ENCODE measurements around the gene WDR70. TPM values are rescaled to one million over a fixed set of nuclear protein-coding genes. Genes with fewer than 3 reads are reported as not detected.

WDR70 gene
- total RNA-seq, 1 experiment from 2014 or later, result 78.2 TPM

DNA sequence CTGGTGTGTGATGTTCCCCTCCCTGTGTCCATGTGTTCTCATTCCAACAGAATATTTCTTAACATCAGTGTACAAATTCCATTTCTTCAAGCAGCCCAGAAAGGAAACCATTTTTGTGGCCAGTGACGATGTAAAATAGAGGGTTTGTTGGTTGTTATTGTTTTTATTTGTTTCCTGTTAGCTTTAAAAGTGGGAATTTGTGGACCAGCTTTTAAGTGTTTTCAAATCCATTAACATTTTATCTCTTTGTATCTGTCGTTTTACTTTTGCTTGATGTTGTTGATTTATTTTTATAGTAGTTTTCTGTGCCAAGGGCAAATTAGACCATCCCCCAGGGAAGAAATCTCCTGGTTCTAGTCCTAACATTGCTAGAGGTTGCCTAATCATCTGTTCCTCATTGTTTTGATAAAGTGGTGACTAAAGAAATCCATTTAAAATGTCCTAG lies 360.7 kb downstream of the WDR70 start:
- no peak overlapping the region for H3K4me3 ChIP-seq
- H3K9me3 ChIP-seq (ENCODE audit: insufficient read depth, low read depth), result no peaks in the 10 kb centered on the region
- TF ChIP-seq, protein P1, sequence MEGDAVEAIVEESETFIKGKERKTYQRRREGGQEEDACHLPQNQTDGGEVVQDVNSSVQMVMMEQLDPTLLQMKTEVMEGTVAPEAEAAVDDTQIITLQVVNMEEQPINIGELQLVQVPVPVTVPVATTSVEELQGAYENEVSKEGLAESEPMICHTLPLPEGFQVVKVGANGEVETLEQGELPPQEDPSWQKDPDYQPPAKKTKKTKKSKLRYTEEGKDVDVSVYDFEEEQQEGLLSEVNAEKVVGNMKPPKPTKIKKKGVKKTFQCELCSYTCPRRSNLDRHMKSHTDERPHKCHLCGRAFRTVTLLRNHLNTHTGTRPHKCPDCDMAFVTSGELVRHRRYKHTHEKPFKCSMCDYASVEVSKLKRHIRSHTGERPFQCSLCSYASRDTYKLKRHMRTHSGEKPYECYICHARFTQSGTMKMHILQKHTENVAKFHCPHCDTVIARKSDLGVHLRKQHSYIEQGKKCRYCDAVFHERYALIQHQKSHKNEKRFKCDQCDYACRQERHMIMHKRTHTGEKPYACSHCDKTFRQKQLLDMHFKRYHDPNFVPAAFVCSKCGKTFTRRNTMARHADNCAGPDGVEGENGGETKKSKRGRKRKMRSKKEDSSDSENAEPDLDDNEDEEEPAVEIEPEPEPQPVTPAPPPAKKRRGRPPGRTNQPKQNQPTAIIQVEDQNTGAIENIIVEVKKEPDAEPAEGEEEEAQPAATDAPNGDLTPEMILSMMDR (conservative IDR thresholded peaks at IDR 0.05), result no peak
- TF ChIP-seq EZH2 (IDR thresholded peaks at IDR 0.05; ENCODE audit: low read depth), result no peak
- POLR2A ChIA-PET (ENCODE audit: unreplicated experiment), result interaction anchor here (0.7 kb wide), 1 partner anchor 376 kb away, joined by 4 read pairs; no protein-coding TSS in a partner anchor
- peak in 1 of 2 experiments; percentile 25 for DNase-seq
- no peak overlapping the region for H2AFZ ChIP-seq
- H3K36me3 ChIP-seq (ENCODE audit: low read depth), result 0 out of 2 replicates have a peak, but pooled peaks cover 4% of the 10 kb centered on the region
- no peak overlapping the region for H3K4me2 ChIP-seq
- BruUV-seq (replicated peaks), result no TSS peak
- CTCF ChIA-PET, result no interaction called here
- intact Hi-C loops (cut with micrococcal nuclease; ENCODE audit: unreplicated experiment), result loop anchor here (2.0 kb wide), 1 partner anchor 71 kb away; no protein-coding TSS in a partner anchor
- H3K9me2 ChIP-seq (ENCODE audit: insufficient read depth), result no peaks in the 10 kb centered on the region
- no peaks in the 10 kb centered on the region for H3K27me3 ChIP-seq (ENCODE audit: insufficient read depth, low read depth)
- peaks cover 12% of the 10 kb centered on the region; the same call in 1 of the 2 replicates for H4K20me1 ChIP-seq (ENCODE audit: insufficient read depth)
- H3F3A ChIP-seq (ENCODE audit: insufficient read depth, low read depth), result peaks cover 11% of the 10 kb centered on the region; the same call in 1 of the 2 replicates
- H3K27ac ChIP-seq, result no peak overlapping the region
- no peaks in the 10 kb centered on the region for H3K79me2 ChIP-seq (ENCODE audit: low read depth)
- H3K4me1 ChIP-seq (replicated peaks; ENCODE audit: insufficient read depth), result peaks cover 31% of the 10 kb centered on the region

DNA sequence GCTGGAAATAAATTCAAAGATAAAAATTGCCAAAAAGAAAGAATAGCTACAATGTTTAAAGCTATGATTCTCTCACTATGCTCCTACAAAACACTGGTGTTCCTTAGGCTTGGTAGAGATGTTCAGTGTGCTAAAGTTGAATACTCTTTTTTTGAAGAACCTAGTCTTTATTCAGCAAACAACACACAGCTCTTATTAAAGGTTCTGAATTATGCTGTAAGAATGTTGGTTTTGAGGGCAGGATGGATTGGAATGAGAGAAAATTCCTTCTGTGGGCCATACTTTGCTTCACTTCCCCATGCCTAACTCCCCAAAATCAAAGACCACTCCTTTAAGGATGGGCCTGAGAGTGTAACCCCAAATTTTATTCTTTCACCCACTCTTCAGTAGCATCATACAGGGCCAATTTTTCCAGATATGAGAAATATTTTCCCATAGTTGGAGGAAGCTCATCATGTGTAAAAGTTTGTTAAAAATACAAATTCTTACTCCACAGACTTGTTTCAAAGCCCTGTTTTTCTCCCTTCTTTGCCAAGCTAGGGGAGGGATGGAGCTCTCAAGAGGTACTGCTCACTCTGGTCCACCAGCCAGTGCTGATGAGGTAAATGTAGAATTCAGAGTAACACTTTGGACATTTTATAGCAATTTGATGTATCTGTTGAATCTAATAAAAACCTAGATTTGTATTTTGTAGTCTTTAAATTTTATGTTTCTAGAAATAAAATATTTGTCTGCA lies 361.4 kb downstream of the WDR70 start:
- peak in 1 of 2 experiments; percentile 22 for DNase-seq
- no peaks in the 10 kb centered on the region for H3K9me3 ChIP-seq (ENCODE audit: insufficient read depth, low read depth)
- peaks cover 11% of the 10 kb centered on the region; the same call in 1 of the 2 replicates for H3F3A ChIP-seq (ENCODE audit: insufficient read depth, low read depth)
- no peak overlapping the region for H3K4me3 ChIP-seq
- H4K20me1 ChIP-seq (ENCODE audit: insufficient read depth), result peaks cover 11% of the 10 kb centered on the region; the same call in 1 of the 2 replicates
- ChIA-PET POLR2A (ENCODE audit: unreplicated experiment) (interaction anchor here (0.7 kb wide), 1 partner anchor 375 kb away, joined by 4 read pairs; no protein-coding TSS in a partner anchor), CTCF (interaction anchor here (0.6 kb wide), 1 partner anchor 328 kb away, joined by 6 read pairs; no protein-coding TSS in a partner anchor)
- no peak overlapping the region for H3K4me2 ChIP-seq
- no peak overlapping the region for H2AFZ ChIP-seq
- no peaks in the 10 kb centered on the region for H3K27me3 ChIP-seq (ENCODE audit: insufficient read depth, low read depth)
- H3K9me2 ChIP-seq (ENCODE audit: insufficient read depth), result no peaks in the 10 kb centered on the region
- TF ChIP-seq, protein P1 (conservative IDR thresholded peaks at IDR 0.05), result no peak
- TF ChIP-seq EZH2 (IDR thresholded peaks at IDR 0.05; ENCODE audit: low read depth), result no peak
- intact Hi-C loops (cut with micrococcal nuclease; ENCODE audit: unreplicated experiment), result no loop called here
- no TSS peak for BruUV-seq (replicated peaks)
- H3K27ac ChIP-seq, result no peak overlapping the region
- H3K4me1 ChIP-seq (replicated peaks; ENCODE audit: insufficient read depth), result peaks cover 31% of the 10 kb centered on the region
- H3K36me3 ChIP-seq (ENCODE audit: low read depth), result 0 out of 2 replicates have a peak, but pooled peaks cover 4% of the 10 kb centered on the region
- no peaks in the 10 kb centered on the region for H3K79me2 ChIP-seq (ENCODE audit: low read depth)

DNA sequence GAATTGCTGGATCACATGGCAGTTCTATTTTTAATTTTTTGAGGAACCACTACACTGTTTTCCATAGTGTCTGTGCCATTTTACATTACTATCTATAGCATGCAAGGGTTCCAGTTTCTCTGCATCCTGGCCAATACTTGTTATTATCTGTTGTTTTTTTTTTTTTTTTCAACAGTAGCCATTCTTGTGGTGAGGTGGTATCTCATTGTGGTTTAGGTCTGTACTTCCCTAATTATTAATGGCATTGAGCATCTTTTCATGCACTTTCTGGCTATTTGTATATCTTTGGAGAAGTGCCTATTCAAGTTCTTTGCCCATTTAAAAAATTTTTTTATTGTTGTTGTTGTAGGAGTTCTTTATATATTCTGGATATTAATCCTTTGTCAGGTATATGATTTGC lies 363.0 kb downstream of the WDR70 start:
- Histone ChIP-seq H4K20me1 (ENCODE audit: insufficient read depth) (no peaks in the 10 kb centered on the region), H3K4me1 (replicated peaks; ENCODE audit: insufficient read depth) (peaks cover 30% of the 10 kb centered on the region), H3K4me3 (no peak overlapping the region), H3K4me2 (no peak overlapping the region), H3K79me2 (ENCODE audit: low read depth) (no peaks in the 10 kb centered on the region), H3K27me3 (ENCODE audit: insufficient read depth, low read depth) (no peaks in the 10 kb centered on the region), H3F3A (ENCODE audit: insufficient read depth, low read depth) (peaks cover 11% of the 10 kb centered on the region; the same call in 1 of the 2 replicates), H2AFZ (no peak overlapping the region), H3K9me2 (ENCODE audit: insufficient read depth) (no peaks in the 10 kb centered on the region), H3K9me3 (ENCODE audit: insufficient read depth, low read depth) (no peaks in the 10 kb centered on the region), H3K27ac (no peak overlapping the region), H3K36me3 (ENCODE audit: low read depth) (0 out of 2 replicates have a peak, but pooled peaks cover 4% of the 10 kb centered on the region)
- no peak for TF ChIP-seq EZH2 (IDR thresholded peaks at IDR 0.05; ENCODE audit: low read depth)
- TF ChIP-seq, protein P1 (conservative IDR thresholded peaks at IDR 0.05), result no peak
- ChIA-PET POLR2A (ENCODE audit: unreplicated experiment) (no interaction called here), CTCF (no interaction called here)
- no peak for DNase-seq
- BruUV-seq (replicated peaks), result no TSS peak
- intact Hi-C loops (cut with micrococcal nuclease; ENCODE audit: unreplicated experiment), result no loop called here

Data from PC-9 (cell line).